ENCODE results near the gene HUNK.

DNA sequence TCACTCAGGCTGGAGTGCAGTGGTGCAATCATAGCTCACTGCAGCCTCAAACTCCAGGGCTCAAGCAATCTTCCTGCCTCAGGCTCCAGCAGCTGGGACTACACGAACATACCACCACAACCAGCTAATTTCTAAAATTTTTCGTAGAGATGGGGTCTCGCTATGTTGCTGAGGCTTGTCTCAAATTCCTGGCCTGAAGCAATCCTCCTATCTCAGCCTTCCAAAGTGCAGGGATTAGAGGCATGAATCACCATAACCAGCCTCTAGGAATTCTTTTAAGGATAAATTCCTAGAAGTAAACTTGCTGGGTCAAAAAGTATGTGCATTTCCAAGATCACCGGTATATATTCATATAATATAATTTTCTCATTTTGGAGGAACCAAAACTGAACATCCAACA lies 17.6 kb upstream of the HUNK start:
- TF ChIP-seq, protein P1, sequence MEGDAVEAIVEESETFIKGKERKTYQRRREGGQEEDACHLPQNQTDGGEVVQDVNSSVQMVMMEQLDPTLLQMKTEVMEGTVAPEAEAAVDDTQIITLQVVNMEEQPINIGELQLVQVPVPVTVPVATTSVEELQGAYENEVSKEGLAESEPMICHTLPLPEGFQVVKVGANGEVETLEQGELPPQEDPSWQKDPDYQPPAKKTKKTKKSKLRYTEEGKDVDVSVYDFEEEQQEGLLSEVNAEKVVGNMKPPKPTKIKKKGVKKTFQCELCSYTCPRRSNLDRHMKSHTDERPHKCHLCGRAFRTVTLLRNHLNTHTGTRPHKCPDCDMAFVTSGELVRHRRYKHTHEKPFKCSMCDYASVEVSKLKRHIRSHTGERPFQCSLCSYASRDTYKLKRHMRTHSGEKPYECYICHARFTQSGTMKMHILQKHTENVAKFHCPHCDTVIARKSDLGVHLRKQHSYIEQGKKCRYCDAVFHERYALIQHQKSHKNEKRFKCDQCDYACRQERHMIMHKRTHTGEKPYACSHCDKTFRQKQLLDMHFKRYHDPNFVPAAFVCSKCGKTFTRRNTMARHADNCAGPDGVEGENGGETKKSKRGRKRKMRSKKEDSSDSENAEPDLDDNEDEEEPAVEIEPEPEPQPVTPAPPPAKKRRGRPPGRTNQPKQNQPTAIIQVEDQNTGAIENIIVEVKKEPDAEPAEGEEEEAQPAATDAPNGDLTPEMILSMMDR (conservative IDR thresholded peaks at IDR 0.05; ENCODE audit: low read depth in 2 of 2) = no peak
- TF ChIP-seq POLR2AphosphoS5 (IDR thresholded peaks at IDR 0.05; ENCODE audit: low read depth) (no peak), EZH2phosphoT487 (IDR thresholded peaks at IDR 0.05; ENCODE audit: unreplicated experiment) (no peak), CREB1 (CRISPR knock-in tag; IDR thresholded peaks at IDR 0.05; ENCODE audit: low read depth) (no peak), ZNF331 (CRISPR knock-in tag; IDR thresholded peaks at IDR 0.05; ENCODE audit: low read depth) (no peak), EZH2 (IDR thresholded peaks at IDR 0.05; ENCODE audit: low read depth, unreplicated experiment) (no peak)
- TF ChIP-seq, protein P2, sequence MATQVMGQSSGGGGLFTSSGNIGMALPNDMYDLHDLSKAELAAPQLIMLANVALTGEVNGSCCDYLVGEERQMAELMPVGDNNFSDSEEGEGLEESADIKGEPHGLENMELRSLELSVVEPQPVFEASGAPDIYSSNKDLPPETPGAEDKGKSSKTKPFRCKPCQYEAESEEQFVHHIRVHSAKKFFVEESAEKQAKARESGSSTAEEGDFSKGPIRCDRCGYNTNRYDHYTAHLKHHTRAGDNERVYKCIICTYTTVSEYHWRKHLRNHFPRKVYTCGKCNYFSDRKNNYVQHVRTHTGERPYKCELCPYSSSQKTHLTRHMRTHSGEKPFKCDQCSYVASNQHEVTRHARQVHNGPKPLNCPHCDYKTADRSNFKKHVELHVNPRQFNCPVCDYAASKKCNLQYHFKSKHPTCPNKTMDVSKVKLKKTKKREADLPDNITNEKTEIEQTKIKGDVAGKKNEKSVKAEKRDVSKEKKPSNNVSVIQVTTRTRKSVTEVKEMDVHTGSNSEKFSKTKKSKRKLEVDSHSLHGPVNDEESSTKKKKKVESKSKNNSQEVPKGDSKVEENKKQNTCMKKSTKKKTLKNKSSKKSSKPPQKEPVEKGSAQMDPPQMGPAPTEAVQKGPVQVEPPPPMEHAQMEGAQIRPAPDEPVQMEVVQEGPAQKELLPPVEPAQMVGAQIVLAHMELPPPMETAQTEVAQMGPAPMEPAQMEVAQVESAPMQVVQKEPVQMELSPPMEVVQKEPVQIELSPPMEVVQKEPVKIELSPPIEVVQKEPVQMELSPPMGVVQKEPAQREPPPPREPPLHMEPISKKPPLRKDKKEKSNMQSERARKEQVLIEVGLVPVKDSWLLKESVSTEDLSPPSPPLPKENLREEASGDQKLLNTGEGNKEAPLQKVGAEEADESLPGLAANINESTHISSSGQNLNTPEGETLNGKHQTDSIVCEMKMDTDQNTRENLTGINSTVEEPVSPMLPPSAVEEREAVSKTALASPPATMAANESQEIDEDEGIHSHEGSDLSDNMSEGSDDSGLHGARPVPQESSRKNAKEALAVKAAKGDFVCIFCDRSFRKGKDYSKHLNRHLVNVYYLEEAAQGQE (IDR thresholded peaks at IDR 0.05; ENCODE audit: unreplicated experiment) = no peak
